Lung microvascular endothelial cell (primary cell): ENCODE data around the gene SEZ6. TPM values are rescaled to one million over a fixed set of nuclear protein-coding genes. Genes with fewer than 3 reads are reported as not detected.
A peak's percentile ranks its signal among the peaks of the same experiment; 100 is the strongest.

Experiments used
- DNase-seq, 2 donors: peaks; one replicate each; pipeline versions ENCODE4 v3.0.0 to v3.0.0-alpha.2; 2010; ENCODE audit warnings: low read depth in 2 of 2
- total RNA-seq: library from RNA; depleted of rRNA; stranded (reverse); fragments of >200 nt; gene quantifications from 2 replicates; pipeline ENCODE4 v1.2.1, GENCODE V29; 2014

The SEZ6 gene
- total RNA-seq, 1 donor from 2014 or later: under 0.01 TPM

DNA sequence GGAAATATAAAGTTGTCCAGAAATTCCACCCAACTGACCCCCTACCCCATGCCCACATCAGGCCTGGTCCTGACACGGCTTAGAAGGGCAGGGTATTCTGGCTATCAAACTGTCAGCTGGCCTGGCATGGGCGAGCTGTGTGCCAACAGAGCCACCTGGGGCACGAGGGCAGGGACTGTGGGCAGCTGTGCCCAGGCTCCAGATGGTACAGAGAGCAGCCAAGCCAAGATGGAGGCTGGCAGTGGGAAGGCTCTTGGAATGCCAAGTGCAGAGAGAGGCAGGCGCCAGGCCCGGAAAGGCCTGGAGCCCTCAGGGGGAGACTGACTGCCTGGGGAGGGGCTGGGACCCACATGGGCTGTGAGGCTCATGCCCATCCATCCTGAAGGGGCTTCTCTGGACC, 30.2 kb downstream of the SEZ6 start:
- DNase-seq: no peak

DNA sequence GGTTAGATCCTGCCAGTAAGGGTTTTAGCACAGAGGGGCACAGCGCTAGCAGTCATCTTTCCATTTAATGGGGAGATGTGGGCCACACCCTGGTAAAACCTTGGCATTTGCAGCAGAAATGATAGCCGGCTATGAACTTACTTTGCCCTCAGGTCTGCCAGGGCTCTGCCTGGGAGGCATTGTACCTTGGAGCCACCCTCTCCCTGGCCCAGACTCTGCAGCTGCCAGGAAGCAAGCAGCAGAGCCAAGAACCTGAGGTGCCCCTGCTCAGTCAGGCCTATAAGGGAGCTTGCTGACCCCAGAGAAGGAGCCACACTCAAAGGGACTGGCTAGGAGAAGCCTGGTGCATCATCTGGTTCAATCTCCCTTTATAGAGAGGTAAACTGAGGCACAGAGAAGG, 30.8 kb downstream of the SEZ6 start:
- no peak for DNase-seq

DNA sequence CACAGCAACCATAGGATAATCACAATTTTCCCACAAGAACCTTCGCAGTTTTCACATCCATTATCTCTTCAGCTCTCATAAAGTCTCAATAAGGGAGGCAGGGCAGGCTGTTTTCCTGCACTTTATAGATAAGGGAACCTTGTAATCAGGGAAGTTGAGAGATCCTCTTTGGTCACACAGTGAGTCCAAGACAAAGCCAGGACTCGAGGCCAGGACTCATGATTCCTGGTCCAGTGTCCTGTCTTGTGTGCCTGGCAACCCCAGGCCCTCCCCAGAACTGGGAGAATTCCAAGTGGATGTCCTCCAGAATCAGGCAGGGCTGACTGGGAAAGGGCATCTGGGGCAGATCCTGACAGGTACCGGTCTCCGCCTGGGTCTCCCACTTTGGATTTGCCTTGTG, 31.4 kb downstream of the SEZ6 start:
- no peak for DNase-seq

DNA sequence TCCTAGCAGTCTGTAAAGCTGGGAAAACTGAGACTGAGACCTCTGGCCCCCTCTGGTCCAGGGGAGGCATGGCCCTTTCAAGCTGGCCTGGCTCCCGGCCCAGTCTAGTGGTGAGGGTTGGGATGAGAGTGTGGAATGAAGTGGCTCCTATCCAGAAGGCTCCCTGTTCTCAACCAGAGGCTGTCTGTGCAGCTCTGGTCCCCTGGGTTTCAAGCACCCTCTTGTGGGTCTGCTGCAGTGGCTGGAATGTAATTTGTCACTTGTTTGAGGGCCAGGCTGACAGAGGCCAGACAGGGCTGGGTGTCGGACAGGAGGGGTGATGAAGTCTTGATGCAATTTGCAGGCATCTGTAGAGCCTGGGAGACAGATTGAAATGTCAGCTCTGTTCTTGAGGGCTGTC, 32.4 kb downstream of the SEZ6 start:
- peak in 1 of 2 donors; percentile 55 for DNase-seq

DNA sequence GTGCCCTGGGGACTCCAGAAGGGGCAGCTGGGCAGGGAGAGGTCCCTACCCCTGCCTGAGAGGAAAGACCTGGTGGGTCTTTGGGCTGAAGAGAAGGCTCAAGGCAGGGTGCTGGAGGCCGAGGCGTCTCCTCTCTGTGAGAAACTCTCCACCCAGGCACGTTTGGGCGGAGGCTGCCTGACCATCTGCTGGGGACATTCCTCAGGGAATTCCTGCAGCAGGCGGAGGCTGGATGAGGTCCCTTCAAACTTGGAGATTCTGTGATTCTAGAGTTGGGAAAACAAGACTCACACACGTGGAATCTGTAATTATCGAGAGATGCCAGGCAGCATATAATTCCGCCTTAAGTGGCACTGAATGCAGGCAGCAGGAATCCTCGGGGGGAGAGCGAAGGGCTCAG, 33.4 kb downstream of the SEZ6 start:
- DNase-seq: no peak

DNA sequence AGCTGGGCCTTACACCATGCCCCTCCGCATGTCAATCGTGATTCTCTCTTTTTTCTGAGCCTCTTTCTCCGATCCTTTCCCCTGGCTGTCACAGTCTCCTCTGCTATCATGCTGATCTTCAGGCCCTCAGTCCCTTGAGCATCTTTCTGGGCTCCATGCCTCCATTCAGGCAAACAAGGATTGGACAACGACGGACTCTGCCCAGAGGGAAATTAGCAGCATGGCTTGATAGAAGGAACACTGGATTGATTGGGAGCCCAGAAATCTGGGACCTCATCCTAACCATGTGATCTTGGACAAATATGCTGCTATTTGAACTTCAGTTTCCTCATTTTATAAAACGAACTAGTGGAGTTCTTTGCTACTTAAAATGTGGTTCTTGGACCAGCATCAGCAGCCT, 35.0 kb downstream of the SEZ6 start:
- DNase-seq: no peak

DNA sequence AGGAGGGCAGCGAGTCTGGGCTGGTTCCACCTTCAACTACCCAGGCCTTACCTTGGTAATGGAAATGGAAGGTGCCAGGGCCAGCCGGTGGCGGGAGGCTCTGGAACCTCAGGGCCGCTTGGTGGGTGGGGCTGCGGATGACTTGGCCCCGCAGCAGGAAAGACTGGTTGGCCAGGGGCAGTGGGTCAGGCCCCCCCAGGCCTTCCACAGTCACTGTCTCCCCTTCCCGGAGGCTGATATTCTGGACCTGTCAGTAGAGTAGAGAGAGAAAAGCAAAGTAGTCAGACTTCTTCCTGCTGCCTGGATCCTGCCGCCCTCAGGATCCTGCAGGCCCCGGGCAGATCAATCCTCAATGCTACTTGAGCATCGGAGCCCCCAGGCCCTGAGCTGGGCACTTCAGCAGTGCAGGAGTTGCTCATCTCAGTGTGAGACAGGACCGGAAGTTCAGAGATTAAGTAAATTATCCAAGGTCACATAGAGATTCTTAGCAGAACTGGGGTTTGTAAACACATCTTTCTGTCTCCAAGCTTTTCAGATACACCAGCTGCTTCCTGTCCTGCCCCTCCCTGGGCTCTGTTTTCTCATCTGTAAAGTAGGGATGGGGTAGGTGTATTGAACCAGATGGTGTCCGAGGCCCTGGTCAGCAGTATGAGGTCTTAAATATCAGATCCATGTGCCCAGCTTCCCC, 36.0 kb downstream of the SEZ6 start:
- DNase-seq: peak in 1 of 2 donors; percentile 11

DNA sequence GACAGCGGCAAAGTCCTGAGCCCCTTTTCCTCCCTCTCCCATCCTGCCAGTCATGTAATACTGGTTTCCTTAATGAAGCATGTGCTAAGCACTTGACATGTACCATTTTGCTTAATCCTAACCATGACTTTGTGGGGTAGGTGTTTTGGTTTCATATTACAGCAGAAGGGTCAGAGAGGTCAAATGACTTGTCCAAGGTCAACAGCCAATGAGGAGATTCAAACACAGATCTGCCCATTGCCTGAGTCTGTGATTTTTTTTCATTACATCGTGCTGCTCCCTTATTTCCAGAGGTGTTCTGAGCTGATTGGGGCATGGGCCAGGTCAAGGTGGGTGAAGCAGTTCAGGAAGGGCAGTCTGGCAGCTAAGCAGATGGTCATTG, 36.9 kb downstream of the SEZ6 start:
- no peak for DNase-seq

DNA sequence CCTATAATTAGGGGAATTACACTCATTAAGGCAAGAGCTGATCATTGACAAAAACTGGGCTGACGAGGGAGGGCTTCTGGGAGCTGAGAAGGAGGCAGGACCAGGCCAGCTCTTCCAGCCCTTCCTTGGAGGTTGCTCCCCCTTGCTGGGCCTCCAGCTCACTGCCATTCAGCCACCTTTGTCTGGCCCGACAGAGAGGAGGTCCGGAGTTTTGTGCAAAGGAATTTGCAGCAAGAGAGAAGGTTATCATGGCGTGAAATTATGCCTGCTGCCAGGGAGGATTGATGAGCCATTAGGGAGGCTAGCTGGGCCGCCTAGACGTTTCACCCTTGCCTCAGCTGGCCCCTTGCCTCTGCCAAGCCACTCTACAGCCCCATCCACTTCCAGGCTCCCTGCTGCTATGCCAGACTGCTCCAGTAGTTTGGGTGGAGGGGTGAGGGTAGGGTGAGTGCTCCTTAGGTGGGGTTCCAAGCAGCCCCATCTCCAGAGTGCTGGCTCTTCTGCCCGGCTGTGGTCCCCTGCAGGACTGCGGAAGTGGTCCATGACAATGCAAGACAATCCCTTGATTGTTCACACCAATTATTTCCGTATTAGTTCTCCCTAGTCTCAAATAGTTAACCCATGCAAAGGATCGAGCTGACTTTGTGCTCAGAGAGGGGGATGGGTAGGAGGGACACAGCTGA, 37.5 kb downstream of the SEZ6 start:
- no peak for DNase-seq

DNA sequence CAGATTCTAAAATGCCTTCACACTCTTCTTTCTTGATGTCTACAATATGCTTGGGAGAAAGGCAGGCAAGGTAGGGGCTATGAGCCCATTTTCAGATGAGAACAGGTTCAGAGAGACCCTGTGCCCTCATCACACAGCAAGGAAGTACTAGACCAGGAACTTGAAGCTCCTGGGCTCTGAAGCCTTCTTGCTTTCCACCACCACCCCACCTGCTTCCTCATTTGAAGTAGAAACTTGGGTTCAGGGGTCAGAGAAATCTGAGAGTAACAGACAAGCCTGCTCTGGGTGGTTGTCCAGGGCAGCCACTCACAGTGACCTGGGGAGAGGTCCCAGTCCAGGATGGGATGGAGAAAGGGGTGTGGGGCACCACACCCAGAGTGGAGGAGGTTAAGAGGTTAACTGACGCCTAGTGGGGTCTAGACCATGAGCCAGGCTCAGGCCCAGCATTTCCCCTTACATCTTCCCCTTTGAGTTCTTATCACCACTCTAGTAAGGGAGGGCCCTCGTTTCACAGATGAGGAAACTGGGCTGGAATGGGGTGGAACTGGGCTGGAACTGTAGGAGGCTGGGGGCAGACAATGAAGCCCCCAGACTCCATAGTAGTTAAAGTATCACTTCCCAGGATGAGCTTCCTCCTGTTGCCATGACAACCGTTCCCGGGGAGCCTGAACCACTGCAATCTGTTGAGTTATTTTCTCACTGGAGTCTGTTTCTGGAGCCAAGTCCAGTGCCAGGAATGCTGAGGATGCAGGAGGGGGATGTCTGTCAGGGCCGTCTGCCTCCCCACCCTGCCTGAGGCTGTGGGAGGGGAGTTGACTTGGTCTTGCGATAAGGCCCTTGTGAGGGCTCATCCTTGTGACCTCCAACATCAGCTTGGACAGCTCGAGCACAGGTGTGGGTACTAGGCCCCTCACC, 38.4 kb downstream of the SEZ6 start:
- DNase-seq: no peak

DNA sequence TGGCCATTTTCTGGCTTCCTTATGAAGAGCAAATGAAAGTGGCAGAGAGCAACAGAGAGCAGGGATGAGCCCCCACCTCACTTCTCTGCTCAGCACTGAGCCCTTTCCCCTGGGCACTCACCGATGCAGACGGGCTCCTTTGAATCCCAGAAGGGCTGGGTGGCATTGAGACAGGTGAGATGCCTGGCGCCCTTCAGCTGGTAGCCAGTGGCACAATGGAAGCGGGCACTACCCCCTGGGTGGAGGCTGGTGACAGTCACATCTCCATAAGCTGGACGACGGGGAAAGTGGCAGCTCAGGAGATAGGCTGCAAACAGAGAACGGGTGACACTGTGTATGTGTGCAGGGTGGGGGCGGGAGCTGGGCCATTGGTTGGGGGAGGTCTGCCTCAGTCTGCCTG, 42.0 kb downstream of the SEZ6 start:
- DNase-seq: no peak

DNA sequence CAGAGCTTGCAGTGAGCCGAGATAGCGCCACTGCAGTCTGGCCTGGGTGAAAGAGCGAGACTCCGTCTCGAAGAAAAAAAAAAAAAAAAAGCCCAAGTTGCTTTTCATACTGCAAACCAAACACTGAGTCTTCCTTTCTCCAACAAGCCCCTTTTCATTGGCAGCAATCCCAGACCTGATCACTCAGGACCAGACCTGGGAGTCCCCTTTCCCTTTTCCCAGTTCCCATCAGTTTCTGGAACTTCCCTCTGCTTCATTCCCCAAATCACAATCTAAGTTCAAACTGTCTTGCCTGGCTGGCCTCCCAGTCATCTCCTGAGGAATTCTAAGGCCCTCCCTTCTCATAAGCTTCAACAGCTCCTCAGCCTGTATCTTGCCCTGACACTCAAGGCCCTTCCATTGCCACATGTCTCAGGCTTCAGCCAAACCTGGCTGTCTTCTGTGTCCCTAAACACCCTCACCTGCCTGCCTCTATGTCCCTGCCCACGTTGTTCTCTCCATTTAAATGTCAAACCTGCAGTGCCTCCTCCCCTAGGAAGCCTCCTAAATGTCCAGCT, 42.7 kb downstream of the SEZ6 start:
- no peak for DNase-seq

DNA sequence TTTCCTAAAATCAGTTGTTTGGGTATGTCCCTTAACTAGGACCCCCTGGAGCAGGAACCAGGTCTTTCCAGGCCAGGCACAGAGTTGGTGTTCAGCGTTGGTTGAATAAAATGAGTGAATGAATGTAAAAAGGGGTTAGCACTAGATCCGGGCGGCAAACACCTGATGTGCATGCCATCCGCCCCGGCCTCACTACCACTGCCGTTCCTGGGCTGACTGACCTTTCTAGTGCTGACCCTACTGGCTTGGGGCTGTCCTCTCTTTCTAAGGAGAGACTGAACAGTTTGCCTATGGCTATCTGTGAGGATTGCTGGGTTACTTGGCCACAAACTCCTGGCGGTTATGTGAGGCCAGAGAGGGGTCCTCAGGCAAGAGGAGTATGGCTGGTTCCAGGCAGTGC, 44.4 kb downstream of the SEZ6 start:
- DNase-seq: no peak

DNA sequence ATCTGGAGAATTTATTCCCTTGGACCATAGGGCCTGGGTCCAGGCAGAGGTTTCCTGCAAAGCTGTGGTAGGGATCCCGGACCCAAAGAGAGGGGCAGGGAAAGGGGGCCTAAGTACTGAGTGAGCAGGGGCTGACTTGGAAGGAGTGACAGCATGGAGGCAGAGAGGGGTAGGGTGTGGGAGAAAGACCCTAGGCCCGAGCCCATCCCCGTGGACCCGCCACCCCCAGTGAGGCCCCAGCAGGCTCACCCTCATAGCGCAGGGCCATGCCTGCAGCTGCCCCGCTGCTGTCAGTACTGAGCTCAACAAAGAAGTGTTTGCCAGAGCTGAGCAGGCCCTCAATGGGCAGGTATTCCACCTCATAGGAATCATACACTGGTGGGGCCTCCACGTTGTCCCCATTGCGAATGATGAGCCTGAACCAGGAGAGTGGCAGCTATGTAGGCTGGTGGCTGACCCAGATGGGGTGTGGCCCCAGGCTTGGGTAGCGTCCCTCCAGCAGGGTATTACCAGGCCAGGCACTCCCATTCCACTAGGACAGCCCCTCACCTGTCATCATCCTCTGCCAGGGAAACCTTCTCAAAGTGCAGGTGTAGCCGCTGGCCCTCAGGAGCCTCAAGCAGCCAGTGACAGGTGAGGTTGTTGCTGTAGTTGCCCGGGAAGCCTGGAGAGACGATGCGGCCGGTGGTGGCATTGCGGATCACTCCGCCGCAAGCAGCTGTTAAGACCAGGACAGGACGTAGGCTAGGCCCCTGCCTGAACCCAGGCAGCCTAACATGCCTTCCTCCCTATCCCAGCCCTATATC, 45.4 kb downstream of the SEZ6 start:
- no peak for DNase-seq

DNA sequence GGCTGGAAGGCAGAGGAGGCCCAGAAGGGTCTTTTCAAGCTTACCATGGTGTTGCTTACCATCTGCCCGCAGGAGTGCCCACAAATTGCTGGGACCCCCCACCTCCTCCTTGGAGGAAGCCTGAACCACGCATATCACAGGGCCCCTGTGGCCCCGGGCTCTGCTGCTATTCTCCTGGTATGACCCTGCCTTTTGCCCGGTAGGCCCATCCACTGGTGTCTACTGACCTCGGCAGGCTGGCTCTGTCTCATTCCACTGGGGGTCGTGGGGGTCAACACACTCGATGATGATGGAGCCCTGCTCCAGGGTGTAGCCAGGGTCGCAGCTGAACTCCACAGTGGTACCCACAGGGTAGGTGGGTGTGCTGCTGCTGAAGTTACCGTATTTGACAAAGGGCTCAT, 46.4 kb downstream of the SEZ6 start:
- no peak for DNase-seq

DNA sequence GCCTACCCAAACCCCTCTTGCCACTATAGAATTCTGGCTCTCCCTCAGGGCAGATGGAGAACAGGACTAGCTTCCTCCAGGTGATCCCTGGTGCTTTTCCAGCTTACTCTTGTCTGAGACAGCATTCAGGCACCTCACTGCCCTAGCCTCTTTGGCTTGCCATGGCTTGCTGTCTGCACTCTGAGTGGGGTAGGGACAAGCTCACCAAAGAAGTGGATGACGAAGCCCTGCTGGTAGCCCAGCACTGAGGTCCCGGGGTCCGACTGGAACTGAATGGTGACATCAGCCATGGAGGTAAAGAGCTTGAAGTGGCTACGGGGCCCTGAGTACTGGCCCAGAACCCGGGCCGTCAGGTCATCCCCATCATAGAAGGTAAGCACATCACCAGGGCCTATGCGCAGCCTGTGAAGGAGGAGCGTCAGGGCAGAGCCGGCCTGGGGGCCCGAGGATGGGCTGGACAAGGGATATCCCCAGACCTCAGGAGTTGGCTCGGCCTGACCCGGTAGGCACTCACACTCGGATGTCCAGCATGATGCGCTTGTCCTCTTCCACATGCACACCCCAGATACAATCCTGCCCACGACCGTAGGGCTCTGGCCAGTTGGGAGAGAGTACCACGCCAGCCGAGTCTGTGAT, 46.9 kb downstream of the SEZ6 start:
- DNase-seq: no peak

DNA sequence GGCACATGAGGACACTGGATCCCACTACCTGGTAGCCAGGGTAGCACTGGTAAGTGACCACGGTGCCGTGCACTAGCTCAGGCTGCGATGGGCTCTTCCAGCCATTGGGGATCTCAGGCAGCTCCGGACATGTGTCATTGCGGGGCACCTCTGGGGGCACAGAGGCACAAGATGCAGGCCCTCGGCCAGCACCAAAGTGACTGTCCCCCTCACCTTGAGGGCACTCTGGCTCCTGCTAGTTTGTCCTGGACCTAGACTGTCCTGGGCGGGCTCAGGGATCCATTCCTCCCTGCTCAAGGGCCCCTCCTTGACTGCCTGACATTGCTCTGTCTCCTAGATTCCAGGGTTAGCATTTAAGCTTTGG, 47.9 kb downstream of the SEZ6 start:
- DNase-seq: no peak

DNA sequence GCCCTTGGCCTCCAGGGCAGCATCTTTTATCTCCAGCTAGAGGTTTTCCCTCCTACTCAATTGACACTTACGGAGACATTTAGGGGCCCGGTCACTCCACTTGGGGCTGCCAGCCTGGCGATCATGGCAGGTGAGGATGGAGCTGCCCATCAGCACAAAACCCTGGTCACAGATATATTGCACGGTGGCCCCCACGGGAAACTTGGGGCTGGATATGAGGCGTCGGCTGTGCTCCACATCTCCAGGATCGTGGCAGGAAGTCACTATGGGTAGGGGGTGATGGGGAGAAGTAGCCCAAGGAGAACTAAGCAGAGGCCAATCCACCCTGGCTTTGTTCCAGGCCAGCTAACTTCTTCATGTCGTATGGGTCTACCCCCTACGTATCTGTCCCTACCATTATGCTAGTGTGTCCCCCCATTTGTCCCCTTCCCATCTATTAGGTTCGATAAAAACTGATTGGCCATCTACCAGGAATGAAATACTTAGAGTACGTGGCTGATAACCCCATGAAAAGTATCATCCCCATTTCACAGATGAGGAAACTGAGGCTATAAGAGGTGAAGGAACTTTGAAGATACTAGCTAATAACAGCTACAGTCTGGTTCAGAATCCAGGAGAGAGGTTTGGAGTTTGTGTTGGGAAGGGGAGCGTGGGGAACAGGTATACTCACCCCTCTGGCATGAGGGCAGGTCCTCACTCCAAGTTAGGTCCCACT, 48.4 kb downstream of the SEZ6 start:
- no peak for DNase-seq

DNA sequence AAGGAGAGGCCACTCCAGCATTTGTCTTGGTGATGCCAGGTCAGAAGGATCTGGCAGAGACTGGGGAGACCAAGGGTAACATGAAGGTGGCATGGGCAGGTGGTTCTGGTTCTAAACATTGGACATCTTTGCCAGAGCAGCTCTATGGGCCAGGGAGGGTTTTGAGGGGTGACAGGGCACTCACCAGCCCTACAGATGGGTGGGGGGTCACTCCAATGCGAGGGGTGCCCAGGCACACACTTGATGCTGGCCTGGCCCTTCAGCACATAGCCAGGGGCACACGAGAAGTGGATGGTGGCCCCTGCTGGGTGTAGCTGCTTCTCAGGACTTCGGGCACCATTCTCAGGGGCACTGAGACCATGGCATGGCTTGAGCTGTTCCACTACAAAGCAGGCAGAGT, 49.0 kb downstream of the SEZ6 start:
- DNase-seq: no peak

DNA sequence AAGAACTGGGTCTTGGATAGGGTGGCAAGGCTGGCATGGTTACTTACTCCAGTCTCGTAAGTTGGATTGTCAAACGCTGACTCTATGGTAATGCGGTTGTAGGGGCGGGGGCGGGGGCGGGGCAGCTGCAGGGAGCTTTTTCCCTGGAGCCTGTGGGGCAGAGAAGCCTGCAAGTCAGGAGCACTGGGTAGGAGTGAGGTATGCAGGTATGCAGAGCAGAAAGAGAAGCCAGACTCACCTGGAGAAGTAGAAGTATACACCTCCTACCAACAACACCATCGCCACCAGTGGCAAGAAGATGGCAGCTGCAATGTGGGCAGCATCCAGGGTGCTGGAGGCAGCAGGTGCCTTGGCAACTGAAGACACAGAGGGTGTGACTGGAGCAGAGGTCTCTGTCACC, 49.7 kb downstream of the SEZ6 start:
- no peak for DNase-seq
